Endothelial cell of umbilical vein (primary cell): ENCODE results near the gene NCLN.

Source experiments
- EZH2 ChIP-seq: IDR thresholded peaks from 2 replicates; pipeline ENCODE4 v1.6.1; 2012; ENCODE audit warnings: borderline replicate concordance, low read depth, mild to moderate bottlenecking, moderate library complexity, low read length, inconsistent platforms; ENCODE audit not compliant: severe bottlenecking
- FOS ChIP-seq: IDR thresholded peaks from 2 replicates; pipeline ENCODE4 v1.6.1; 2011; ENCODE audit warnings: mild to moderate bottlenecking, low read length, moderate library complexity, borderline replicate concordance; ENCODE audit not compliant: insufficient read depth
- JUN ChIP-seq: IDR thresholded peaks from 2 replicates; pipeline ENCODE4 v1.6.1; 2011; ENCODE audit warnings: borderline replicate concordance, low read depth; ENCODE audit not compliant: insufficient read length, insufficient read depth
- POLR2A ChIP-seq: IDR thresholded peaks from 2 replicates; pipeline ENCODE4 v1.6.1; 2012; ENCODE audit warnings: low read depth, mild to moderate bottlenecking, control low read depth, low read length
- TF ChIP-seq, protein P1 (sequence below), 2 donors: IDR thresholded peaks; 1 replicate in 1 of 2; 2 replicates in 1 of 2; pipeline ENCODE4 v1.5.1; 2011; ENCODE audit warnings: low read length in 2 of 2, mild to moderate bottlenecking in 2 of 2, moderate library complexity in 2 of 2, control low read depth in 1 of 2, inconsistent platforms in 1 of 2, low read depth in 1 of 2; ENCODE audit not compliant: insufficient read depth in 1 of 2; ENCODE audit errors: extremely low read depth in 1 of 2

DNA sequence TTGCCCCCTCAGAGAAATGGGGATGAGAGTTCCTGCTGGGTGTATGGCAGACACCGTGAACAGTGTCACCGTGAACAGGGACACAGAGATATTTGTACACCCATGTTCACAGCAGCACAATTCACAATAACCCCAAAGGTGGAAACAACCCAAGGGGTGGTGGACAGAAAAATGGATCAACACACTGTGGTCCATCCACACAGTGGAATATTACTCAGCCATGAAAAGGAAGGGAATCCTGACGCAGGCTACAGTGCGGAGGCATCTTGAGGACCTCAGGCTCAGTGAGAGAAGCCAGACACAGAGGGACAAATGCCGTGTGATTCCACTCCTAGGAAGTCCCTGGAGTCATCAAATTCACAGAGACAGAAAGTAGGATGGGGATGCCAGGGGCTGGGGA is 31.1 kb downstream of the NCLN start:
- TF ChIP-seq EZH2 (no peak), FOS (no peak), JUN (no peak), POLR2A (no peak)
- TF ChIP-seq, protein P1, sequence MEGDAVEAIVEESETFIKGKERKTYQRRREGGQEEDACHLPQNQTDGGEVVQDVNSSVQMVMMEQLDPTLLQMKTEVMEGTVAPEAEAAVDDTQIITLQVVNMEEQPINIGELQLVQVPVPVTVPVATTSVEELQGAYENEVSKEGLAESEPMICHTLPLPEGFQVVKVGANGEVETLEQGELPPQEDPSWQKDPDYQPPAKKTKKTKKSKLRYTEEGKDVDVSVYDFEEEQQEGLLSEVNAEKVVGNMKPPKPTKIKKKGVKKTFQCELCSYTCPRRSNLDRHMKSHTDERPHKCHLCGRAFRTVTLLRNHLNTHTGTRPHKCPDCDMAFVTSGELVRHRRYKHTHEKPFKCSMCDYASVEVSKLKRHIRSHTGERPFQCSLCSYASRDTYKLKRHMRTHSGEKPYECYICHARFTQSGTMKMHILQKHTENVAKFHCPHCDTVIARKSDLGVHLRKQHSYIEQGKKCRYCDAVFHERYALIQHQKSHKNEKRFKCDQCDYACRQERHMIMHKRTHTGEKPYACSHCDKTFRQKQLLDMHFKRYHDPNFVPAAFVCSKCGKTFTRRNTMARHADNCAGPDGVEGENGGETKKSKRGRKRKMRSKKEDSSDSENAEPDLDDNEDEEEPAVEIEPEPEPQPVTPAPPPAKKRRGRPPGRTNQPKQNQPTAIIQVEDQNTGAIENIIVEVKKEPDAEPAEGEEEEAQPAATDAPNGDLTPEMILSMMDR (IDR thresholded peaks at IDR 0.05; ENCODE audit: extremely low read depth in 1 of 2, insufficient read depth in 1 of 2, low read depth in 1 of 2, low read length in 2 of 2), result no peak
